HepG2 (cell line): ENCODE measurements around the gene TMEM198. TPM values are rescaled to one million over a fixed set of nuclear protein-coding genes. Genes with fewer than 3 reads are reported as not detected.

Experiments used
- CBX2 ChIP-seq, 2 experiments: fragments of 200-600 bp in 1 of 2; sonication (generic); formaldehyde crosslinking in 1 of 2; IDR thresholded peaks; 2 replicates each; pipeline versions ENCODE4 v1.7.0 to v1.8.1; 2018 to 2022; ENCODE audit warnings: low read depth in 2 of 2, low read length in 1 of 2, mild to moderate bottlenecking in 1 of 2, missing genetic modification reagents in 1 of 2
- GATA4 ChIP-seq: sonication (generic); IDR thresholded peaks from 2 replicates; pipeline ENCODE4 v1.6.1; 2016; ENCODE audit warnings: antibody characterized with exemption, low read depth, borderline replicate concordance
- MAZ ChIP-seq, 2 experiments: sonication (generic) in 1 of 2; formaldehyde crosslinking in 1 of 2; IDR thresholded peaks; 2 replicates each; pipeline versions ENCODE4 v1.5.0 to v1.6.1; 2012 to 2020; ENCODE audit warnings: low read depth in 2 of 2, mild to moderate bottlenecking in 2 of 2, borderline replicate concordance in 1 of 2, improper control_type of control experiment in 1 of 2, low read length in 1 of 2, missing genetic modification reagents in 1 of 2, moderate library complexity in 1 of 2
- MXD4 ChIP-seq: IDR thresholded peaks from 2 replicates; pipeline ENCODE4 v1.6.1; 2016; ENCODE audit warnings: mild to moderate bottlenecking, missing biosample characterization, missing genetic modification reagents
- REST ChIP-seq, 2 experiments: IDR thresholded peaks; 2 replicates each; pipeline ENCODE4 v1.6.1; 2011 to 2012; ENCODE audit warnings: low read length in 2 of 2, borderline replicate concordance in 1 of 2, low read depth in 1 of 2, mild to moderate bottlenecking in 1 of 2, moderate library complexity in 1 of 2
- RNF219 ChIP-seq: sonication (generic); formaldehyde crosslinking; IDR thresholded peaks from 2 replicates; pipeline ENCODE4 v1.5.0; 2020; ENCODE audit warnings: mild to moderate bottlenecking, missing genetic modification reagents
- ZNF180 ChIP-seq: sonication (generic); formaldehyde crosslinking; IDR thresholded peaks from 2 replicates; pipeline ENCODE4 v1.4.0; 2020; ENCODE audit warnings: low read depth, missing genetic modification reagents, borderline replicate concordance
- ZNF20 ChIP-seq: sonication (generic); formaldehyde crosslinking; IDR thresholded peaks from 2 replicates; pipeline ENCODE4 v1.4.0; 2020; ENCODE audit warnings: mild to moderate bottlenecking, moderate library complexity, missing genetic modification reagents
- ZNF3 ChIP-seq: IDR thresholded peaks from 2 replicates; pipeline ENCODE4 v1.7.0; 2017; ENCODE audit warnings: inconsistent platforms
- ZNF446 ChIP-seq: sonication (generic); formaldehyde crosslinking; IDR thresholded peaks from 2 replicates; pipeline ENCODE4 v1.5.0; 2020; ENCODE audit warnings: mild to moderate bottlenecking, missing genetic modification reagents
- ZNF512B ChIP-seq: sonication (generic); formaldehyde crosslinking; IDR thresholded peaks from 2 replicates; pipeline ENCODE4 v1.5.1; 2020; ENCODE audit warnings: missing genetic modification reagents, mild to moderate bottlenecking, borderline replicate concordance
- ZNF569 ChIP-seq: sonication (generic); formaldehyde crosslinking; IDR thresholded peaks from 2 replicates; pipeline ENCODE4 v1.5.0; 2020; ENCODE audit warnings: mild to moderate bottlenecking, missing genetic modification reagents, moderate library complexity, borderline replicate concordance
- polyA plus RNA-seq, 8 experiments: library from polyadenylated mRNA; depleted of rRNA in 3 of 8; stranded (reverse) in 7 of 8; unstranded in 1 of 8; fragments of >200 nt; fragmentation: Illumina TruSeq in 4 of 8; extraction: Trizol in 4 of 8; gene quantifications; 2 replicates each; pipeline versions ENCODE4 v1.2.1 to v1.2.3, GENCODE V29; 2011 to 2016; ENCODE audit warnings: low read depth in 4 of 8, missing spikeins in 1 of 8, mixed read lengths in 1 of 8; ENCODE audit not compliant: insufficient read depth in 1 of 8
- total RNA-seq, 5 experiments: library from RNA; depleted of rRNA; stranded (reverse); fragments of >200 nt; fragmentation: Illumina TruSeq; extraction: Trizol; gene quantifications; 2 replicates each; pipeline ENCODE4 v1.2.3, GENCODE V29; 2016; ENCODE audit warnings: low read depth in 1 of 5
- TF ChIP-seq, protein P1 (sequence below): sonication (generic); formaldehyde crosslinking; IDR thresholded peaks from 2 replicates; pipeline ENCODE4 v1.8.1; 2023; ENCODE audit warnings: mild to moderate bottlenecking, missing genetic modification reagents

The TMEM198 gene
- total and polyA plus RNA-seq, 2 of the 13 experiments (the other 11 are each of a cell fraction or from before 2014, with no cell fraction given): 17.3 to 23.5 TPM

DNA sequence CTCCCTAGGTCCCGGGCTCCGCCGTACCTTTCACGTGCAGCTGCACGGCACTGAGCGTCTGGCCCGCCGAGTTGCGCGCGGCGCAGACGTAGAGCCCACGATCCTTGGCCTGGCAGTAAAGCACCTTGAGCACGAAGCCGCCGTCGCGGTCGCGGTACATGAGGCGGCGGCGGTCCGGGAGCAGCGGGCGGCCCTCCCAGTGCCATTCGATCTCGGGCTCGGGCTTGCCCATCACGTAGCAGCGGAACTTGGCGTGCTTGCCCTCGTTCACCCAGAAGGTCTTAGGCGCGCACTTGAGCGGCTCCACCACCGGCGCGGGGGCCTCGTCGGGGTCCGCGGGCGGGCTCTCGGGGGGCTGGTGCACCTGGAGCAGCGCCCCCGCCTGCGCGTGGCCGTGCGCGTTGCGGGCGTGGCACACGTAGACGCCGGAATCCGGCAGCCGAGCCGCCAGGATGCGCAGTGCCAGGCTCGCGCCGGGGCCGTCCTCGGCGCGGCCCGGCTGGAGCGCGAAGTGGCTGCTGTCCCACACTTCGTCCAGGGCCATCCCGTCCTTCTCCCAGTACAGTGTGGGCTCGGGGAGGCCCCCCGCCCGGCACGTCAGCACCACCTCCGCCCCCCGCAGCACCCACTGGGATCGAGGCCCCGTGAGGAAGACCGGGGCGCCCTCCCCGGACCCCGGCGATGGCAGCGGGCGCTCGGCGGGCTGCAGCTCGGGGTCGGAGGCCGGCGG, 26.5 kb downstream of the TMEM198 start (continued):
- TF ChIP-seq, protein P1, sequence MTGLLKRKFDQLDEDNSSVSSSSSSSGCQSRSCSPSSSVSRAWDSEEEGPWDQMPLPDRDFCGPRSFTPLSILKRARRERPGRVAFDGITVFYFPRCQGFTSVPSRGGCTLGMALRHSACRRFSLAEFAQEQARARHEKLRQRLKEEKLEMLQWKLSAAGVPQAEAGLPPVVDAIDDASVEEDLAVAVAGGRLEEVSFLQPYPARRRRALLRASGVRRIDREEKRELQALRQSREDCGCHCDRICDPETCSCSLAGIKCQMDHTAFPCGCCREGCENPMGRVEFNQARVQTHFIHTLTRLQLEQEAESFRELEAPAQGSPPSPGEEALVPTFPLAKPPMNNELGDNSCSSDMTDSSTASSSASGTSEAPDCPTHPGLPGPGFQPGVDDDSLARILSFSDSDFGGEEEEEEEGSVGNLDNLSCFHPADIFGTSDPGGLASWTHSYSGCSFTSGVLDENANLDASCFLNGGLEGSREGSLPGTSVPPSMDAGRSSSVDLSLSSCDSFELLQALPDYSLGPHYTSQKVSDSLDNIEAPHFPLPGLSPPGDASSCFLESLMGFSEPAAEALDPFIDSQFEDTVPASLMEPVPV: peak; percentile 51; the same call in 1 of the 2 replicates
- TF ChIP-seq CBX2 (IDR thresholded peaks at IDR 0.05; ENCODE audit: low read depth, low read length) (no peak), CBX2 (CRISPR knock-in tag; IDR thresholded peaks at IDR 0.05; ENCODE audit: low read depth) (peak; percentile 66; the same call in 1 of the 2 replicates), REST (IDR thresholded peaks at IDR 0.05; ENCODE audit: borderline replicate concordance in 1 of 2, low read depth in 1 of 2, low read length in 2 of 2) (0 out of 4 replicates have a peak, but pooled peaks of 1 of the 2 experiments have one; percentile 32), ZNF180 (CRISPR knock-in tag) (no peak), ZNF569 (CRISPR knock-in tag) (no peak; the same call in 1 of the 2 replicates), GATA4 (no peak), ZNF3 (CRISPR knock-in tag) (no peak), ZNF446 (CRISPR knock-in tag) (0 out of 2 replicates have a peak, but pooled peaks have one; percentile 12), RNF219 (CRISPR knock-in tag) (no peak), ZNF20 (CRISPR knock-in tag) (no peak), MXD4 (CRISPR knock-in tag) (peak; percentile 45; the same call in 1 of the 2 replicates), ZNF512B (CRISPR knock-in tag) (no peak), MAZ (IDR thresholded peaks at IDR 0.05; ENCODE audit: borderline replicate concordance, low read depth, low read length) (no peak), MAZ (CRISPR knock-in tag; IDR thresholded peaks at IDR 0.05; ENCODE audit: low read depth) (peak; percentile 63; the same call in 1 of the 2 replicates)
